Right lobe of liver (tissue), 4 donors: ENCODE measurements around the gene PIK3CB.

ENCODE experiments used
- POLR2A ChIP-seq: fragments of 450-650 bp; IDR thresholded peaks from one replicate; pipeline ENCODE4 v1.6.1; 2017; ENCODE audit warnings: antibody characterized with exemption, mild to moderate bottlenecking
- TF ChIP-seq, protein P1 (sequence below), 4 donors: fragments of 200-600 bp in 3 of 4; fragments of 450-650 bp in 1 of 4; IDR thresholded peaks; one replicate each; pipeline versions ENCODE4 v1.5.1 to v1.8.0; 2016 to 2022; ENCODE audit warnings: antibody characterized with exemption in 4 of 4, mild to moderate bottlenecking in 2 of 4
- donor health status: DM: no; HTN: no; CAD: no.
- donor health status: DM: no; HTN: no; CAD: no.
- donor health status: DM: no; HTN: yes; CAD: no.

DNA sequence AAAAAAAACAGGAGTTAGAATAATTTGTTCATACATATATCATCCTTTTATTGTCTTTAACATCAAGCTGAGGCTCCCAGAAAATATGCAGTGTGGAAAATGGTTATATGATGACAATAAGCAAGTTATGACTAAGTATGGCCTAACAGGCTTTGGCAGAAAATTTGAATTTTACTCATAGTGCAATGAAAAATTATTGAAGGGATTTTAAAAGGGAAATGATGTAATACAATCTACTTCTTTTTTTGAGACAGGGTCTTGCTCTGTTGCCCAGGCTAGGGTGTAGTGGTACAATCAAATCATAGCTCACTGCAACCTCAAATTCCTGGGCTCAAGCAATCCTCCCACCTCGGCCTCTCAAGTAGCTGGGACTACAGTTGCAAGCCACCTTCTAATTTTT is 147.5 kb downstream of the PIK3CB start:
- TF ChIP-seq, protein P1, sequence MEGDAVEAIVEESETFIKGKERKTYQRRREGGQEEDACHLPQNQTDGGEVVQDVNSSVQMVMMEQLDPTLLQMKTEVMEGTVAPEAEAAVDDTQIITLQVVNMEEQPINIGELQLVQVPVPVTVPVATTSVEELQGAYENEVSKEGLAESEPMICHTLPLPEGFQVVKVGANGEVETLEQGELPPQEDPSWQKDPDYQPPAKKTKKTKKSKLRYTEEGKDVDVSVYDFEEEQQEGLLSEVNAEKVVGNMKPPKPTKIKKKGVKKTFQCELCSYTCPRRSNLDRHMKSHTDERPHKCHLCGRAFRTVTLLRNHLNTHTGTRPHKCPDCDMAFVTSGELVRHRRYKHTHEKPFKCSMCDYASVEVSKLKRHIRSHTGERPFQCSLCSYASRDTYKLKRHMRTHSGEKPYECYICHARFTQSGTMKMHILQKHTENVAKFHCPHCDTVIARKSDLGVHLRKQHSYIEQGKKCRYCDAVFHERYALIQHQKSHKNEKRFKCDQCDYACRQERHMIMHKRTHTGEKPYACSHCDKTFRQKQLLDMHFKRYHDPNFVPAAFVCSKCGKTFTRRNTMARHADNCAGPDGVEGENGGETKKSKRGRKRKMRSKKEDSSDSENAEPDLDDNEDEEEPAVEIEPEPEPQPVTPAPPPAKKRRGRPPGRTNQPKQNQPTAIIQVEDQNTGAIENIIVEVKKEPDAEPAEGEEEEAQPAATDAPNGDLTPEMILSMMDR (IDR thresholded peaks at IDR 0.05) = no peak
- TF ChIP-seq POLR2A = no peak
